Iris pigment epithelial cell (primary cell): ENCODE measurements around the gene BTBD1.

ENCODE experiments used
- DNase-seq: peaks from one replicate; pipeline ENCODE4 v3.0.0-alpha.2; 2011; ENCODE audit warnings: low read depth

BTBD1 gene

GRCh38 chr15:82993144-82993543, 73.9 kb downstream of the BTBD1 start:
- no peak for DNase-seq

- DNase-seq = no peak
Measured at GRCh38 chr15:82992436-82992998, 74.5 kb downstream of the BTBD1 start.

- peak; percentile 38 for DNase-seq
Measured at GRCh38 chr15:82986442-82986780, 80.6 kb downstream of the BTBD1 start.

- DNase-seq = peak; percentile 96
Measured at GRCh38 chr15:82985688-82986441, 81.2 kb downstream of the BTBD1 start, which contains the start of gene RAMAC. Gene RAMAC (plus strand): TSS chr15:82986210. CDS start chr15:82989019, 2,809 bp downstream.

- no peak for DNase-seq
Measured at GRCh38 chr15:82980981-82981380, 86.1 kb downstream of the BTBD1 start.

GRCh38 chr15:82979726-82980125, 87.3 kb downstream of the BTBD1 start:
- DNase-seq = no peak

- DNase-seq = no peak
Measured at GRCh38 chr15:82978438-82978837, 88.6 kb downstream of the BTBD1 start.

- no peak for DNase-seq
Measured at GRCh38 chr15:82977076-82977475, 90.0 kb downstream of the BTBD1 start.

GRCh38 chr15:82972990-82973389, 94.1 kb downstream of the BTBD1 start:
- DNase-seq = no peak

- DNase-seq = no peak
Measured at GRCh38 chr15:82971218-82971984, 95.7 kb downstream of the BTBD1 start.

GRCh38 chr15:82970696-82971095, 96.4 kb downstream of the BTBD1 start:
- DNase-seq = no peak

GRCh38 chr15:82970078-82970686, 96.9 kb downstream of the BTBD1 start:
- DNase-seq = no peak

GRCh38 chr15:82969353-82969752, 97.7 kb downstream of the BTBD1 start:
- DNase-seq = no peak

- DNase-seq = peak; percentile 60
Measured at GRCh38 chr15:82968066-82968465, 99.0 kb downstream of the BTBD1 start.

- no peak for DNase-seq
Measured at GRCh38 chr15:82966671-82967071, 100.4 kb downstream of the BTBD1 start.
